Measurements from ENCODE around the gene COG2. TPM values are rescaled to one million over a fixed set of nuclear protein-coding genes. Genes with fewer than 3 reads are reported as not detected.

COG2 gene
- total and polyA plus RNA-seq, 5 experiments from 2014 or later: 30.4 to 50.2 (median 40.4) TPM

DNA sequence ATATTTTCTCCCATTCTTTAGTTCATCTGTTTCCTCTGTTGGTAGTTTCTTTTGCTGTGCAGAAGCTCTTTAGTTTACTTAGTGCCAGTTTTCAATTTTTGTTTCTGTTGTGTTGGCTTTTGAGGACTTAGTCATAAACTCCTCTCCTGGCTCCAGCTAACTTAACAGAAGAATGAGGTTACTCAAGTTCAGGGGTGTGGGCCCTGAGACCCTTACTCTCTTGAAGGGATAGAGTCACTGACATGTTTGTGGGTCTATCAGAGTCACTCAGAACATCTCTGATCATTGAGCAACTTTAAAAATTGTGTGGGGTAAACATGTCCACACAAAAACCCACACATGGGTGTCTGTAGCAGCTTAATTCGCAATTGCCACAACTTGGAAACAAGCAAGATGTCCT, 57.4 kb downstream of the COG2 start:
- DNase-seq (no peak), ATAC-seq (no peak)
- H3K9me3 Mint-ChIP-seq: no peaks in the 10 kb centered on the region
- POLR2A ChIA-PET: no interaction called here
- no peak overlapping the region for H3K4me3 Mint-ChIP-seq
- H3K27ac Mint-ChIP-seq: no peak overlapping the region
- peaks cover 0 to 13% (median 3%) of the 10 kb centered on the region in 5 donors for H3K27me3 Mint-ChIP-seq
- peaks cover under 1 to 4% (median 2%) of the 10 kb centered on the region in 4 donors for H3K4me1 Mint-ChIP-seq
- no peaks in the 10 kb centered on the region for H3K36me3 Mint-ChIP-seq

DNA sequence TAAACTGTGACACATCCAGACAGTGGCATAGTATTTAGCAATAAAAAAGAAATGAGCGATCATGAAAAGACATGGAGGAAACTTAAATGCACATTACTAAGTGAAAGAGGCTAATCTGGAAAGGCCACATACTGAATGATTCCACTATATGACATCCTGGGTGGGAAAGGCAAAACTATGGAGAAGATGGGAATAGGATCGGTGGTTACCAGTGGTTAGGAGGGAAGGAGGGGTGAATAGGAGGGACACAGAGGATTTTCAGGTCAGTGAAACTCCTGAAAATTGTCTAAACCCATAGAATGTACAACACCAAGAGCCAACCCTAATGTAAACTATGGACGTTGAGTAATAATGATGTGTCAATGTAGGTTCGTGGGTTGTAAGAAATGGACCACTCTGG, 57.9 kb downstream of the COG2 start:
- Mint-ChIP-seq H3K36me3 (no peaks in the 10 kb centered on the region), H3K27me3 (peaks cover 1 to 18% (median 3%) of the 10 kb centered on the region in 5 donors), H3K27ac (no peak overlapping the region), H3K4me3 (no peak overlapping the region), H3K4me1 (peaks cover 0 to 3% (median under 1%) of the 10 kb centered on the region in 4 donors), H3K9me3 (no peaks in the 10 kb centered on the region)
- no peak for ATAC-seq
- no peak for DNase-seq
- POLR2A ChIA-PET: no interaction called here

DNA sequence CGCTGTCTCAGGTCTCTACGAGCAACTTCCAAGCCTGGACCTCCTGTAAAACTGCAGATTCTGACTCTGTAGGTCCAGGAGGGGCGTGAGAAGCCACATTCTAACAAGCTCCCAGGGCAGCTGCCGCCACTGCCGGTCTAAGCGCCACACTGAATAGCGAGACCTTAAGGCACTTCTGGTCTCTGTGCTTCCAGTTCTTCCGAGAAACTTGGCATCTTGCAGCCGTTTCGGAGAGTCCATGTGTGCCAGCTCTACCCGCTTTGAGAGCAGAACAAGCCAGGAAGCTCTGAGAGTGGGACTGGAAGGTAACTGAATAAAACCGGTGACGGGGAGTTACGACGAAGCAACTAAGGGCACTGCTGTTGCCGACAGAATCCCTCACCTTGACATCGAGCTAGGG, 59.2 kb downstream of the COG2 start:
- H3K27me3 Mint-ChIP-seq: peaks cover 1 to 20% (median 3%) of the 10 kb centered on the region in 5 donors
- H3K27ac Mint-ChIP-seq: no peak overlapping the region
- DNase-seq (no peak), ATAC-seq (no peak)
- no peak overlapping the region for H3K4me3 Mint-ChIP-seq
- H3K4me1 Mint-ChIP-seq: no peaks in the 10 kb centered on the region
- no peaks in the 10 kb centered on the region for H3K36me3 Mint-ChIP-seq
- H3K9me3 Mint-ChIP-seq: no peaks in the 10 kb centered on the region
- POLR2A ChIA-PET: no interaction called here

DNA sequence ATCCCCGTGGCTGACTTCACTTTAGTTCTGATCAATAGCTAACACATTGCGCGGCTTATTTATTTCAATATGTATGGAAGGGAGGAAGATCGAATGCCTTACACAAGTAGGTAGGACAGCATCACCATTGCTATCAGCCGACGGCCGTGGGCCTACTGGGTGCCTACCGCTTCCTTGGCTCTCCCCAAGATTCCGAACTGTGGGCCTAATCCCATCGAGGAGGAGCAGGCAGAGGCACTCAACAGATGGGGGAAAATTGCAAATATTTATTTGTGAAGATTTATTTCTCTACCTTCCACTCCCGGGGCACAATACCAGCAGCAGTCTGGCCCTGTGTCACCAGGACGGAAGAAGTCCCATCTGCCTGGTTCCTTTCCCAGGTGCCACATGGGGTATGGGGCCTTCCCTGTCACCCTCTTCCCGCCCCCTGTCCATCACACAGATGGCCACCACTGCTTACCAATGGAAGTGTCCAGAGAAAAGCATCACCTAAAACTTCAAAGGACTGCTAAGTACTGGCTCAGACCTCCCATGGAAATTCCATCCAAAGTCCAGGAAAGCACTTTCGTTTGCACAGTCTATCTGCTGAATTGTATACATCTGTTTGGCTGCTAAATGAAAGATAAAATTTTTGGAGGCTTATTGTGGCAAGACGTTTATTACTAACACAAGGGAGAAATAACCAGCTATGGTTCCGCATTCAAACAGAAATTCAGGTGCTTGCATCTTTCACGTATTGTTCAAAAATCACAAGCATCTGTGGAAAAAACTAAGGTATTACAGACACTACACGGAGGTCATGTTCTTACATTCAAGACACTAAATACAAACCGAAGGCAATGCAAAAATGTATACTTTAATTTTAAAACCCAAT, 59.9 kb downstream of the COG2 start:
- H3K27me3 Mint-ChIP-seq: peaks cover 1 to 24% (median 10%) of the 10 kb centered on the region in 5 donors
- no peaks in the 10 kb centered on the region for H3K9me3 Mint-ChIP-seq
- H3K36me3 Mint-ChIP-seq: no peaks in the 10 kb centered on the region
- no peak overlapping the region for H3K4me3 Mint-ChIP-seq
- no peak for DNase-seq
- no peak overlapping the region for H3K27ac Mint-ChIP-seq
- no peak for ATAC-seq
- H3K4me1 Mint-ChIP-seq: no peaks in the 10 kb centered on the region
- POLR2A ChIA-PET: no interaction called here

DNA sequence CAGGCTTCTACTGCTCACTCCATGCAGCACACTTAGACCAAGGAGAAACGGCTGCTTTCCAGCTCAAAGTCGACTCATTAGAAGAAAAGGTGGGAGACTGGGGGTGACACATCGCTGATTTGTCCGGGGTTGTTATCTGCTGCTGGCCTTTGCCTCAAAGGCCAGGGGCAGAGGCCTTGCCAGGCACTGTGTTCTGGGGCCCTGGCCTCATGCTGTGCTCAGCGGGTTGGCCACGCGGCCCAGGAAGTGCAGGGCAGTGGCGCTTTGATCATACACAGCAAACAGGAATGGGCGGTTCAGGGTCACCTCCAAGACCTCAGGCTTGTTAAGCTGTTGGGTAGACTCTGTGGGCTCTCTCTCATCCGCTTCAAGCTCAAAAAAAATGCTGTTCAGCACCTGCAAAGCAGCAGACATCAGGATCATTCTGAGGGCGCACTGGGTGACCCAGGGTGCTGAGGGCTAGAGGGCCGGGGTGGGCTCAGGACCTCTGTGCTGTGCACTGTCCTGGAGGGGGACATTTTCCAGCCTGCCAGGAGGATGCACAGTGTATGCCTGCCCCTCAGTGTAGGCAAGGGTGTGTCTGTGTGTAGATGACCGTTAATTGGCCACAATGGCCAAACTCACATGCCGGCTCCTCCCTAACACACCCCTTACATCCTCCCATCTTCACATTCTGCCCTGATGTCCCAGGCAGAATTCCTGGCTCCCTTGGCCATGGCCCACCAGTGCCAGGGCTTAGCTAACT, 60.8 kb downstream of the COG2 start:
- ATAC-seq (no peak), DNase-seq (no peak)
- Mint-ChIP-seq H3K27ac (no peak overlapping the region), H3K27me3 (peaks cover 3 to 34% (median 16%) of the 10 kb centered on the region in 5 donors), H3K36me3 (no peaks in the 10 kb centered on the region), H3K9me3 (no peaks in the 10 kb centered on the region), H3K4me3 (no peak overlapping the region), H3K4me1 (peaks cover 2 to 7% (median 4%) of the 10 kb centered on the region in 4 donors)
- POLR2A ChIA-PET: no interaction called here

DNA sequence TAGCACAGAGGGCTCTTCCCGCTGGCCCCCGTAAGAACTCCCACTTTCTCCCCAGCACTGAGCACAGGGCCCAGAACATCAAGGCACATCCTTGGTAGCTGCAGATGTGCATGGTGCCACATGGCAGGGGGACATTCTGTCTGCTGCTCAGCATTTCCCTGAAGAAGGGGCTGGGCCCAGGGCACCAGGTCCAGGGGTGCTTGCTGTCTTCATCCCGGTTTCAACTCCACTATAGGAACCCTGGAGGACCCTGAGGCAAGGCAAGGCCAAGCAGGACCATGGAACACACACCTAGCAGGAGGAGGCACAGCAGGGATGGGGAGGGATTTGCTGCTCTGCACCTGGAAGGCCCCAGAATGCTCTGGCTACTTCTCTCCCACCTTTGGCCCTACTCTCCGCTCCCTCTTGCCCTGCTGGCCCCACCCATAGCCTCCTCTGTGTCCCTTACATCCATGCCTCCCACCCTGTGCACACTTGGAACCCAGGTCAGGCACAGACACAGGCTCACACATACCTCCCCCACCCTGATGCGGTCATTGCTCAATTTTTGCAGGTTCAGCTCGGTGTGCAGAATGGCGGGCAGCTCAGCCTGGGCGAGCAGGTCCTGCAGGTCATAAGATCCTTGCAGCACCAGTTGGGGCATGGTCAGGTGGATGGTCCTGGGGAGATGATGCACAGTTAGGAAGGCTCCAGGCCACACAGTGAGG, 61.6 kb downstream of the COG2 start:
- Mint-ChIP-seq H3K36me3 (no peaks in the 10 kb centered on the region), H3K27ac (no peak overlapping the region), H3K9me3 (no peaks in the 10 kb centered on the region), H3K4me1 (peaks cover 2 to 10% (median 4%) of the 10 kb centered on the region in 4 donors), H3K4me3 (no peak overlapping the region), H3K27me3 (peaks cover 3 to 34% (median 16%) of the 10 kb centered on the region in 5 donors)
- DNase-seq (no peak), ATAC-seq (no peak)
- POLR2A ChIA-PET: no interaction called here

DNA sequence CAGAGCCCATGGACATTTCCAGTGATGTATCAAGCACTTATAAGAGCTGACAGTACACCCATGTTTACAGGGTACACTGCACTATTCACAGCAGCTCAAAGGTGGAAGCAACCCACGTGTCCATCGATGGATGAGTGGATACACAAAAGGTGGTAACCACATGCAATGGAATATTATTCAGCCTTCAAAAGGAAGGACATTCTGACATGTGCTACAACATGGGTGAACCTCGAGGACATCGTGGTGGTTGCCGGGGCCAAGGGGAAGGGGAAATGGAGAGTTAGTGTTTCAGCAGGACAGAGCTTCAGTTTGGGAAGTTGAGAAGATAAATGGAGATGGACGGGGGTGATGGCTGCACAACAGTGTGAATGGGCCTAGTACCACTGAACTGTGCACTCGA, 62.5 kb downstream of the COG2 start:
- peaks cover 3 to 25% (median 16%) of the 10 kb centered on the region in 5 donors for H3K27me3 Mint-ChIP-seq
- no peaks in the 10 kb centered on the region for H3K9me3 Mint-ChIP-seq
- no peaks in the 10 kb centered on the region for H3K36me3 Mint-ChIP-seq
- H3K4me3 Mint-ChIP-seq: no peak overlapping the region
- ATAC-seq (no peak), DNase-seq (no peak)
- POLR2A ChIA-PET: no interaction called here
- H3K4me1 Mint-ChIP-seq: peaks cover 2 to 10% (median 4%) of the 10 kb centered on the region in 4 donors
- no peak overlapping the region for H3K27ac Mint-ChIP-seq

DNA sequence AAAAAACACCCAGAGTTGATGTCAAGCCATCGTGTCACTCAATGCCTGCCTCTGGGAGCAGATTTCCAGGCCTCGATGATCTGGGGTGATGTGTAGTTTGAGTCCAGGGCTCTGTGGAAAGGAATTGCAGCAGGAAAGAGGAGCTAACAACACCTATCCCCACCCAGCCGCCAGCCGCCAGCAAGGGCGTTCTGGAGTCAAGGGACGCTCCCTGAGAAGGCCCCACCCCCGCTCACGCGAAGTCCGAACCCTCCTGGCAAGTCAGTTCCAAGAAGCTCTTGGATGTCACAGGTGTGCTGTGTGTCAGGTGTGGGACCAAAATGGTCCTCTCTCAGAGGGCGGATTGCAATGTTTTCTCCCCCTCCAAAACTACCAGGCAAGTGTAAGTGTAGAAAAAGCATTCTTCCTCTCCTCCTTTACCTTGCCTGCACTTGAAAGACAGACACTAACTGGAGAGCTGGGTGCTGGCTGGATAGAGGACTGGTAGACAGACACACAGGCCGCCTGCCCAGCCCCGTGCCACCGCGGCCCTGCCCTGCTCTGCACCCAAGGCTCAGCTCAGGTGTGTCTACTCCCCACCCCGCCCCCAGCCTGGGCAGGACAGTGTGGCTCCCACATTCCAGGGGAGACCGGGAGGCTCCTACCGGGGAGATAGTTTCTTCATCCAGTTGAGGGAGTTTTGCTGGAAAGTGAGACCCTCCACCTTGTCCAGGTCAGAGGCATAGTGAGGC, 63.2 kb downstream of the COG2 start:
- POLR2A ChIA-PET: no interaction called here
- peaks cover 3 to 25% (median 16%) of the 10 kb centered on the region in 5 donors for H3K27me3 Mint-ChIP-seq
- no peak overlapping the region for H3K27ac Mint-ChIP-seq
- H3K4me3 Mint-ChIP-seq: no peak overlapping the region
- peaks cover 2 to 10% (median 4%) of the 10 kb centered on the region in 4 donors for H3K4me1 Mint-ChIP-seq
- no peaks in the 10 kb centered on the region for H3K36me3 Mint-ChIP-seq
- DNase-seq (no peak), ATAC-seq (no peak)
- H3K9me3 Mint-ChIP-seq: no peaks in the 10 kb centered on the region

DNA sequence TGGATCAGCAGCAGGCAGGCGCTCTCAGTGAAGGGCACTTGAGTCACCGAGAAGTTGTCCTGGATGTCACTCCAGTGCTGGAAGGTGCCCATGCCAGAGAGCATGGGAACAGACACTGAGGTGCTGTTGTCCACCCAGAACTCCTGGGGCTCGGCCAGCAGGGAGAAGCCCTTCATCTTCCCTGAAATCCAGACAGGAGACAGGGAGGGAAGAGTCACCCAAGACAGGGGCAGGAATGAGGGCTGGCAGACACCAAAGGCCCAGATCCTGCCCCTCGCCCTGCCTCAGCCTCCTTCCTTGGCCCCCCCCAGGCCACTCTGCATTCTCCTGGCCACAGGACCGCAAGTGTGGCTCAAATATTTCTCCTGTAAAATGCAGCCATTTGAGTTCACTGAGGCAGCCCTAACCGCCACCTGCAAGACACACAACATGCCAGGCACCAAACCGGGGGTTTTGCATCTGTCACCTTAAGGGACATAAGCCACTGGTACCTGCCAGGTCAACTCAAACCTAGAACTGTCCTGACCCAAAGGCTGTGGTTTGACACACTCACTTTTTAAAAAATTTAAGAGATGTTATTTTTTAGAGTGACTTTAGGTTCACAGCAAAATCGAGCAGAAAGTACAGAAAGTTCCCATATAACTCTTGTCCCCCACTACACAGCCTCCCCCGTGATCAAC, 63.9 kb downstream of the COG2 start:
- ATAC-seq: no peak
- DNase-seq: no peak
- Mint-ChIP-seq H3K27me3 (peaks cover 3 to 25% (median 16%) of the 10 kb centered on the region in 5 donors), H3K4me1 (peaks cover 2 to 10% (median 4%) of the 10 kb centered on the region in 4 donors), H3K4me3 (no peak overlapping the region), H3K9me3 (no peaks in the 10 kb centered on the region), H3K36me3 (no peaks in the 10 kb centered on the region), H3K27ac (no peak overlapping the region)
- POLR2A ChIA-PET: no interaction called here

DNA sequence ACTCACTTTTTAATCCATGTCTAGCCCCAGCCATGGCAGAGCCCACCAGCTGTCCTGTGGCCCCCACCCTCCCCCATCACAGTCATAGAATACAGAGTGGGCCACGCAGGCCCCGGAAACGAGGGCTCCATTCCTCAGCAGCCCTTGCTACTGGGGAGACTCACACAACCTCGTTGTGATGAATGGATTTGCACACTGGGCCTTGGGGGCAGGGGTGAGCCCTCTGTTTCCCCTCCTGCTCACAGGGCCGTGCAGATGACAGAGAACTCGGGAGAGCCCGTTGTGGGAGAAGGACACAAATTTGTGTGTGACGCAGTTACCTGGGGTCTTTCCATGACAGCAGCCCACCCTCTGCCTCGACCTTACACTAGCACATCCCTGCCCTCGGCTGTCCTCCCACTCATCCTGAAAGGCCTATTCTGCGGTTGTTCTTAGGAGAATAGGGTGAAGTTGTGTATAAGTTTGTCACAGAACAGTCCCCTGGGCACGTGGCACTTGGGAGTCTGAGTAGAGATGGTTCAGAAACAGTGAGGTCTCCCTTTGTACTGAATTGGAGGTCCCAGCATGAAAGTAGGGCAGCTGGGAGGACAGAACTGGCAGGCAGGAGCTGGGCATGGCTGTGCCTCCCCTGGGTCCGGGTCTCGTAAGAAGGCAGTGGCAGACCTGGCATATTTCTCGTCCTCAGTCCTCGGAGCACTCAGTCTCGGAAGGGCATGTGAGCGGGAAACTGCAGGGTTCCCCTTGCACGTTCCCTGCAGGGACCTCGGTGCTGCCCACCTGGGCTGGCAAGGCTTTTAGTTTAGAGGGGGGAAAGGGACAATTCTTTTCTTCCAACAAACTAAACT, 64.8 kb downstream of the COG2 start:
- Mint-ChIP-seq H3K4me1 (peaks cover 2 to 10% (median 4%) of the 10 kb centered on the region in 4 donors), H3K36me3 (no peaks in the 10 kb centered on the region), H3K4me3 (no peak overlapping the region), H3K27ac (no peak overlapping the region), H3K27me3 (peaks cover 3 to 25% (median 12%) of the 10 kb centered on the region in 5 donors), H3K9me3 (no peaks in the 10 kb centered on the region)
- POLR2A ChIA-PET: no interaction called here
- ATAC-seq (no peak), DNase-seq (no peak)

Measured in naive thymus-derived CD8-positive, alpha-beta T cell (primary cell).